Measurements from ENCODE around the gene PKDCC. TPM values are rescaled to one million over a fixed set of nuclear protein-coding genes. Genes with fewer than 3 reads are reported as not detected.

The PKDCC gene
- total and polyA plus RNA-seq, 2 of the 13 experiments (the other 11 are each of a cell fraction or from before 2014, with no cell fraction given) = 52.6 to 58.8 TPM

- no peak for FAIRE-seq
- Histone ChIP-seq H3K9me3 (ENCODE audit: low read length) (no peaks in the 10 kb centered on the region), H3K27me3 (ENCODE audit: control insufficient read depth in 1 of 2, insufficient read depth in 2 of 2, low read length in 2 of 2) (no peaks in the 10 kb centered on the region), H3K4me2 (ENCODE audit: low read depth, low read length) (no peak overlapping the region), H4K20me1 (ENCODE audit: insufficient read depth, low read length) (no peaks in the 10 kb centered on the region), H3K79me2 (ENCODE audit: insufficient read depth, low read length) (peaks cover 24% of the 10 kb centered on the region), H3K36me3 (replicated peaks in 1 of 2; ENCODE audit: control insufficient read depth in 1 of 2, insufficient read depth in 2 of 2, low read length in 2 of 2) (no peaks in the 10 kb centered on the region), H3K4me1 (ENCODE audit: insufficient read depth, low read length) (peaks cover 85% of the 10 kb centered on the region), H3K27ac (ENCODE audit: extremely low read length, insufficient read depth, low read length) (no peak overlapping the region), H3K9ac (ENCODE audit: insufficient read depth, low read depth, low read length) (no peak overlapping the region), H2AFZ (ENCODE audit: low read length) (no peak overlapping the region), H3K4me3 (replicated peaks in 1 of 3; ENCODE audit: insufficient read depth in 1 of 3, low read depth in 2 of 3, low read length in 3 of 3) (no peak overlapping the region)
- ATAC-seq = no peak
- TF ChIP-seq TFDP1 (CRISPR knock-in tag; IDR thresholded peaks at IDR 0.05; ENCODE audit: borderline replicate concordance) (no peak), STAT5B (CRISPR knock-in tag; IDR thresholded peaks at IDR 0.05) (no peak)
- no TSS peak for BruUV-seq (replicated peaks)
- no peak for DNase-seq (ENCODE audit: low spot score)
- POLR2A ChIA-PET = interaction anchor here (1.0 to 2.9 kb wide), 3 partner anchors 34 to 46 kb away, joined by 3 to 42 read pairs (median 20); no protein-coding TSS in a partner anchor
- CTCF ChIA-PET (ENCODE audit: low intra/inter-chr PET ratio, low total read pairs) = interaction anchor here (1.0 kb wide), 1 partner anchor 221 kb away, joined by 3 read pairs; no protein-coding TSS in a partner anchor
- WGBS (ENCODE audit: low lambda C conversion rate) = 96% methylated on average over 5 of the region's 5 CpGs
- in situ Hi-C loops (cut with HindIII; ENCODE audit: extremely low pct_ligation_motif_present, low pct_unique_long_range_greater_than_20kb) = no loop called here
- intact Hi-C loops (cut with micrococcal nuclease; ENCODE audit: unreplicated experiment) = loop anchor here (5.0 kb wide), 1 partner anchor 237 kb away; no protein-coding TSS in a partner anchor
These were observed 42.4 kb downstream of the PKDCC start for GRCh38 chr2:42090216-42090615.

GRCh38 chr2:42091671-42092070, 43.9 kb downstream of the PKDCC start:
- Histone ChIP-seq H3K4me1 (ENCODE audit: insufficient read depth, low read length) (peaks cover 85% of the 10 kb centered on the region), H3K27me3 (ENCODE audit: control insufficient read depth in 1 of 2, insufficient read depth in 2 of 2, low read length in 2 of 2) (no peaks in the 10 kb centered on the region), H3K4me3 (replicated peaks in 1 of 3; ENCODE audit: insufficient read depth in 1 of 3, low read depth in 2 of 3, low read length in 3 of 3) (peak overlapping the region in 2 of 3 experiments; percentile 2 to 44; a peak in 1 of 6 replicates), H3K9me3 (ENCODE audit: low read length) (no peaks in the 10 kb centered on the region), H3K36me3 (replicated peaks in 1 of 2; ENCODE audit: control insufficient read depth in 1 of 2, insufficient read depth in 2 of 2, low read length in 2 of 2) (no peaks in the 10 kb centered on the region), H3K27ac (ENCODE audit: extremely low read length, insufficient read depth, low read length) (peak overlapping the region; percentile 84), H4K20me1 (ENCODE audit: insufficient read depth, low read length) (no peaks in the 10 kb centered on the region), H3K79me2 (ENCODE audit: insufficient read depth, low read length) (peaks cover 37% of the 10 kb centered on the region), H2AFZ (ENCODE audit: low read length) (no peak overlapping the region), H3K9ac (ENCODE audit: insufficient read depth, low read depth, low read length) (peak overlapping the region; percentile 53), H3K4me2 (ENCODE audit: low read depth, low read length) (peak overlapping the region; percentile 77)
- 52% methylated on average over 3 of the region's 3 CpGs for WGBS (ENCODE audit: low lambda C conversion rate)
- ChIA-PET POLR2A (interaction anchor here (0.8 to 2.9 kb wide), 27 partner anchors 9 to 269 kb away, joined by 3 to 42 read pairs (median 5); partner anchors contain the start of gene PKDCC), CTCF (ENCODE audit: low intra/inter-chr PET ratio, low total read pairs) (no interaction called here)
- intact Hi-C loops (cut with micrococcal nuclease; ENCODE audit: unreplicated experiment) = loop anchor here (1.0 to 5.0 kb wide), 3 partner anchors 105 to 236 kb away; no protein-coding TSS in a partner anchor
- ATAC-seq (no peak), FAIRE-seq (no peak), DNase-seq (ENCODE audit: low spot score) (no peak)
- no TSS peak for BruUV-seq (replicated peaks)
- in situ Hi-C loops (cut with HindIII; ENCODE audit: extremely low pct_ligation_motif_present, low pct_unique_long_range_greater_than_20kb) = no loop called here
- no peak for TF ChIP-seq PAF1 (CRISPR knock-in tag; IDR thresholded peaks at IDR 0.05)
- TF ChIP-seq ELF4 (CRISPR knock-in tag; IDR thresholded peaks at IDR 0.05; ENCODE audit: borderline replicate concordance) = 0 out of 2 replicates have a peak, but pooled peaks have one; percentile 58
- TF ChIP-seq RFX3 (CRISPR knock-in tag; IDR thresholded peaks at IDR 0.05) = 0 out of 2 replicates have a peak, but pooled peaks have one; percentile 9
- TF ChIP-seq ZNF772 (CRISPR knock-in tag; IDR thresholded peaks at IDR 0.05) = 0 out of 2 replicates have a peak, but pooled peaks have one; percentile 48
- TF ChIP-seq ZNF564 (CRISPR knock-in tag; IDR thresholded peaks at IDR 0.05) = 0 out of 2 replicates have a peak, but pooled peaks have one; percentile 4
- TF ChIP-seq ZMYM3 (CRISPR knock-in tag; IDR thresholded peaks at IDR 0.05) = 0 out of 2 replicates have a peak, but pooled peaks have one; percentile 3
- TF ChIP-seq ZBTB26 (CRISPR knock-in tag; IDR thresholded peaks at IDR 0.05; ENCODE audit: borderline replicate concordance) = 0 out of 2 replicates have a peak, but pooled peaks have one; percentile 5
- peak; percentile 18; the same call in 1 of the 2 replicates for TF ChIP-seq ZNF615 (CRISPR knock-in tag; IDR thresholded peaks at IDR 0.05; ENCODE audit: borderline replicate concordance)
- 0 out of 2 replicates have a peak, but pooled peaks have one; percentile 18 for TF ChIP-seq NAIF1 (CRISPR knock-in tag; IDR thresholded peaks at IDR 0.05; ENCODE audit: borderline replicate concordance)
- no peak for TF ChIP-seq ATF1 (CRISPR knock-in tag; IDR thresholded peaks at IDR 0.05)

All from HepG2 (cell line).